B cell (primary cell): Measurements from ENCODE around the gene TRIOBP.

Experiments
- EZH2 ChIP-seq: IDR thresholded peaks from 2 replicates; pipeline ENCODE4 v1.6.1; 2012; ENCODE audit warnings: borderline replicate concordance, low read depth, mild to moderate bottlenecking, moderate library complexity, low read length; ENCODE audit not compliant: insufficient read depth, poor library complexity, severe bottlenecking
- TF ChIP-seq, protein P1 (sequence below): fragments of 200-600 bp; IDR thresholded peaks from one replicate; pipeline ENCODE4 v1.8.0; 2022; ENCODE audit warnings: antibody characterized with exemption, mild to moderate bottlenecking

GRCh38 chr22:37672920-37673455 lies 23.9 kb upstream of the TRIOBP start:
- TF ChIP-seq, protein P1, sequence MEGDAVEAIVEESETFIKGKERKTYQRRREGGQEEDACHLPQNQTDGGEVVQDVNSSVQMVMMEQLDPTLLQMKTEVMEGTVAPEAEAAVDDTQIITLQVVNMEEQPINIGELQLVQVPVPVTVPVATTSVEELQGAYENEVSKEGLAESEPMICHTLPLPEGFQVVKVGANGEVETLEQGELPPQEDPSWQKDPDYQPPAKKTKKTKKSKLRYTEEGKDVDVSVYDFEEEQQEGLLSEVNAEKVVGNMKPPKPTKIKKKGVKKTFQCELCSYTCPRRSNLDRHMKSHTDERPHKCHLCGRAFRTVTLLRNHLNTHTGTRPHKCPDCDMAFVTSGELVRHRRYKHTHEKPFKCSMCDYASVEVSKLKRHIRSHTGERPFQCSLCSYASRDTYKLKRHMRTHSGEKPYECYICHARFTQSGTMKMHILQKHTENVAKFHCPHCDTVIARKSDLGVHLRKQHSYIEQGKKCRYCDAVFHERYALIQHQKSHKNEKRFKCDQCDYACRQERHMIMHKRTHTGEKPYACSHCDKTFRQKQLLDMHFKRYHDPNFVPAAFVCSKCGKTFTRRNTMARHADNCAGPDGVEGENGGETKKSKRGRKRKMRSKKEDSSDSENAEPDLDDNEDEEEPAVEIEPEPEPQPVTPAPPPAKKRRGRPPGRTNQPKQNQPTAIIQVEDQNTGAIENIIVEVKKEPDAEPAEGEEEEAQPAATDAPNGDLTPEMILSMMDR = no peak
- TF ChIP-seq EZH2 = no peak
